H1 (cell line): ENCODE results near the gene CDRT4. TPM values are rescaled to one million over a fixed set of nuclear protein-coding genes. Genes with fewer than 3 reads are reported as not detected.

Experiments
- CTCF ChIA-PET: fragments of 300-600 bp; sonication (Branson Sonifier 250); formaldehyde crosslinking; loops from one replicate; lab custom pipeline; 2021; ENCODE audit not compliant: partially characterized antibody; lab: Charles Lee
- POLR2A ChIA-PET: fragments of 300-600 bp; sonication (Branson Sonifier 250); formaldehyde crosslinking; loops from one replicate; lab custom pipeline; 2021; ENCODE audit warnings: inconsistent platforms; ENCODE audit not compliant: partially characterized antibody; lab: Charles Lee
- DNase-seq, 2 experiments: peaks; one replicate each; pipeline versions ENCODE4 v3.0.0 to v3.0.0-alpha.2; 2010 to 2022; ENCODE audit warnings: low spot score in 2 of 2, low read depth in 1 of 2, mixed read lengths in 1 of 2
- FAIRE-seq: peaks from 2 replicates; lab custom pipeline; 2011; peaks lifted over from hg19 to GRCh38; lab: Jason Lieb, UNC
- H2AFZ ChIP-seq: 2 replicates; pipeline ENCODE4 v1.8.1; 2012; ENCODE audit warnings: low read length, inconsistent platforms
- H2AK5ac ChIP-seq: 2 replicates; pipeline ENCODE4 v1.6.1; 2013; ENCODE audit warnings: low read depth, low read length
- H2BK120ac ChIP-seq: replicated peaks from 2 replicates; pipeline ENCODE3; 2013; ENCODE audit warnings: low read depth, low read length, inconsistent platforms
- H2BK12ac ChIP-seq: 2 replicates; pipeline ENCODE4 v1.6.1; 2013; ENCODE audit warnings: low read depth, low read length
- H2BK15ac ChIP-seq: 2 replicates; pipeline ENCODE4 v1.6.1; 2013; ENCODE audit warnings: low read length
- H2BK20ac ChIP-seq: 2 replicates; pipeline ENCODE4 v1.6.1; 2013; ENCODE audit warnings: low read length
- H2BK5ac ChIP-seq: 2 replicates; pipeline ENCODE4 v1.6.1; 2013; ENCODE audit warnings: low read depth, low read length
- H3K14ac ChIP-seq: 2 replicates; pipeline ENCODE4 v1.6.1; 2013; ENCODE audit warnings: inconsistent platforms; ENCODE audit not compliant: insufficient read length
- H3K18ac ChIP-seq: 2 replicates; pipeline ENCODE4 v1.6.1; 2013; ENCODE audit warnings: low read length; ENCODE audit errors: extremely low read depth
- H3K23ac ChIP-seq: 2 replicates; pipeline ENCODE4 v1.6.1; 2013; ENCODE audit warnings: inconsistent platforms; ENCODE audit not compliant: insufficient read length
- H3K23me2 ChIP-seq: 2 replicates; pipeline ENCODE4 v1.6.1; 2013; ENCODE audit warnings: low read depth, low read length
- H3K27ac ChIP-seq: 2 replicates; pipeline ENCODE4 v1.6.1; 2011; ENCODE audit warnings: low read depth, low read length, inconsistent platforms
- H3K27me3 ChIP-seq, 4 experiments: replicated peaks in 1 of 4; 1 replicate in 1 of 4; 2 replicates in 3 of 4; pipeline versions ENCODE4 v1.6.1 to v1.8.1; 2011 to 2013; ENCODE audit warnings: low read length in 3 of 4, mild to moderate bottlenecking in 3 of 4, inconsistent platforms in 2 of 4, mixed read lengths in 2 of 4, moderate library complexity in 1 of 4; ENCODE audit not compliant: control insufficient read depth in 3 of 4, insufficient read depth in 3 of 4; ENCODE audit errors: extremely low read depth in 1 of 4
- H3K36me3 ChIP-seq, 4 experiments: 2 replicates each; pipeline versions ENCODE4 v1.6.1 to v1.8.1; 2011 to 2013; ENCODE audit warnings: mild to moderate bottlenecking in 4 of 4, low read length in 3 of 4, moderate library complexity in 2 of 4, control low read depth in 1 of 4, inconsistent platforms in 1 of 4; ENCODE audit not compliant: insufficient read depth in 4 of 4, control insufficient read depth in 2 of 4
- H3K4ac ChIP-seq: replicated peaks from 2 replicates; pipeline ENCODE3; 2013; ENCODE audit warnings: low read length, low read depth, mixed read lengths, inconsistent platforms; ENCODE audit not compliant: insufficient read length
- H3K4me1 ChIP-seq, 4 experiments: replicated peaks in 1 of 4; 1 replicate in 1 of 4; 2 replicates in 3 of 4; pipeline versions ENCODE4 v1.6.1 to v1.8.1; 2011 to 2013; ENCODE audit warnings: low read length in 3 of 4, inconsistent platforms in 2 of 4, mixed read lengths in 1 of 4; ENCODE audit not compliant: insufficient read depth in 4 of 4, control insufficient read depth in 3 of 4
- H3K4me2 ChIP-seq, 2 experiments: 2 replicates each; pipeline versions ENCODE4 v1.6.1 to v1.8.1; 2011 to 2013; ENCODE audit warnings: low read depth in 2 of 2, low read length in 2 of 2, control low read depth in 1 of 2, inconsistent platforms in 1 of 2, mild to moderate bottlenecking in 1 of 2; ENCODE audit not compliant: insufficient read depth in 1 of 2
- H3K4me3 ChIP-seq, 4 experiments: fragments of 200-600, 300-600 bp in 1 of 4; sonication (generic), shearing (Covaris generic), sonication (Bioruptor Twin) in 1 of 4; 2 replicates each; pipeline versions ENCODE4 v1.5.1 to v1.8.1; 2011 to 2016; ENCODE audit warnings: low read length in 4 of 4, low read depth in 3 of 4, control low read depth in 2 of 4, inconsistent platforms in 2 of 4, mild to moderate bottlenecking in 2 of 4, mixed read lengths in 1 of 4, moderate library complexity in 1 of 4; ENCODE audit not compliant: insufficient read depth in 2 of 4; ENCODE audit errors: extremely low read depth in 1 of 4
- H3K56ac ChIP-seq: replicated peaks from 2 replicates; pipeline ENCODE3; 2013; ENCODE audit warnings: low read depth, mild to moderate bottlenecking, mixed read lengths, low read length, inconsistent platforms; ENCODE audit not compliant: insufficient read length
- H3K79me1 ChIP-seq: 2 replicates; pipeline ENCODE4 v1.6.1; 2013; ENCODE audit warnings: low read depth, low read length, control low read depth
- H3K79me2 ChIP-seq, 2 experiments: 2 replicates each; pipeline versions ENCODE4 v1.6.1 to v1.8.1; 2012 to 2013; ENCODE audit warnings: low read length in 2 of 2, mild to moderate bottlenecking in 2 of 2, inconsistent platforms in 1 of 2; ENCODE audit not compliant: insufficient read depth in 2 of 2, control insufficient read depth in 1 of 2
- H3K9ac ChIP-seq, 4 experiments: replicated peaks in 1 of 4; 1 replicate in 1 of 4; 2 replicates in 3 of 4; pipeline versions ENCODE4 v1.6.1 to v1.8.1; 2011 to 2013; ENCODE audit warnings: low read depth in 3 of 4, low read length in 3 of 4, control low read depth in 2 of 4, mild to moderate bottlenecking in 2 of 4, moderate library complexity in 2 of 4, inconsistent platforms in 1 of 4; ENCODE audit errors: extremely low read depth in 1 of 4
- H3K9me3 ChIP-seq, 2 experiments: 2 replicates each; pipeline versions ENCODE4 v1.6.1 to v1.8.1; 2012 to 2013; ENCODE audit warnings: mild to moderate bottlenecking in 2 of 2, moderate library complexity in 2 of 2, control low read depth in 1 of 2, inconsistent platforms in 1 of 2, low read depth in 1 of 2, low read length in 1 of 2, mixed read lengths in 1 of 2; ENCODE audit not compliant: insufficient read depth in 2 of 2
- H4K20me1 ChIP-seq, 2 experiments: replicated peaks in 1 of 2; 2 replicates each; pipeline versions ENCODE3 to v1.8.1; 2011 to 2013; ENCODE audit warnings: inconsistent platforms in 2 of 2, low read length in 2 of 2, mild to moderate bottlenecking in 1 of 2; ENCODE audit not compliant: insufficient read depth in 2 of 2, control insufficient read depth in 1 of 2
- H4K5ac ChIP-seq: 2 replicates; pipeline ENCODE4 v1.6.1; 2013; ENCODE audit warnings: low read length, low read depth, mixed read lengths, inconsistent platforms; ENCODE audit not compliant: insufficient read length
- H4K8ac ChIP-seq: 2 replicates; pipeline ENCODE4 v1.8.0; 2013; ENCODE audit warnings: mild to moderate bottlenecking, moderate library complexity, low read length, inconsistent platforms; ENCODE audit not compliant: insufficient read depth; ENCODE audit errors: extremely low read depth
- H4K91ac ChIP-seq: replicated peaks from 2 replicates; pipeline ENCODE3; 2013; ENCODE audit warnings: low read length, mixed read lengths, inconsistent platforms; ENCODE audit not compliant: insufficient read length
- BRCA1 ChIP-seq: IDR thresholded peaks from 2 replicates; pipeline ENCODE4 v1.6.1; 2012; ENCODE audit warnings: low read depth, low read length, improper control_type of control experiment
- CBX8 ChIP-seq: fragments of 300-800, 300-1000 bp; sonication (generic); IDR thresholded peaks from 2 replicates; pipeline ENCODE4 v1.7.1; 2016; ENCODE audit warnings: low read depth, low read length, borderline replicate concordance
- HDAC6 ChIP-seq: IDR thresholded peaks from one replicate; pipeline ENCODE4 v1.7.1; 2012; ENCODE audit warnings: low read depth, mild to moderate bottlenecking, inconsistent platforms, low read length, moderate library complexity
- KDM1A ChIP-seq: fragments of 200-600, 300-600 bp; sonication (generic); IDR thresholded peaks from 2 replicates; pipeline ENCODE4 v1.7.1; 2016; ENCODE audit warnings: mild to moderate bottlenecking, low read length, borderline replicate concordance
- MAFK ChIP-seq: IDR thresholded peaks from 2 replicates; pipeline ENCODE4 v1.6.1; 2012; ENCODE audit warnings: low read depth, mild to moderate bottlenecking, improper control_type of control experiment, low read length
- POU5F1 ChIP-seq: IDR thresholded peaks from 2 replicates; pipeline ENCODE4 v1.6.1; 2011; ENCODE audit warnings: low read depth, mild to moderate bottlenecking, low read length, moderate library complexity
- RBBP5 ChIP-seq: IDR thresholded peaks from 2 replicates; pipeline ENCODE4 v1.7.1; 2012; ENCODE audit warnings: low read depth, mild to moderate bottlenecking, inconsistent platforms, low read length, moderate library complexity, borderline replicate concordance
- RFX5 ChIP-seq: IDR thresholded peaks from 2 replicates; pipeline ENCODE4 v1.6.1; 2011; ENCODE audit warnings: low read depth, low read length, improper control_type of control experiment, borderline replicate concordance
- RNF2 ChIP-seq: fragments of 200-900, 300-1000 bp; sonication (generic); IDR thresholded peaks from 2 replicates; pipeline ENCODE4 v1.7.1; 2016; ENCODE audit warnings: borderline replicate concordance, low read depth, mild to moderate bottlenecking, antibody characterized with exemption, low read length; ENCODE audit not compliant: poor library complexity, severe bottlenecking; ENCODE audit errors: missing control alignments
- RXRA ChIP-seq: IDR thresholded peaks from 2 replicates; pipeline ENCODE4 v1.6.1; 2011; ENCODE audit warnings: low read depth, mild to moderate bottlenecking, low read length, moderate library complexity; ENCODE audit not compliant: insufficient read depth
- SRF ChIP-seq: IDR thresholded peaks from 2 replicates; pipeline ENCODE4 v1.6.1; 2011; ENCODE audit warnings: mild to moderate bottlenecking, low read depth, low read length, moderate library complexity
- TAF1 ChIP-seq: IDR thresholded peaks from 2 replicates; pipeline ENCODE4 v1.6.1; 2011; ENCODE audit warnings: mild to moderate bottlenecking, low read depth, low read length
- TEAD4 ChIP-seq: IDR thresholded peaks from 2 replicates; pipeline ENCODE4 v1.6.1; 2012; ENCODE audit warnings: low read depth, low read length, inconsistent platforms, mixed read lengths
- WGBS, 2 experiments: shearing (Covaris generic) in 1 of 2; methylation state at CpG; one replicate each; pipeline versions ENCODE4 v1.1.6 to v1.1.7; 2013 to 2015; ENCODE audit warnings: low lambda C conversion rate in 2 of 2, mixed read lengths in 2 of 2, inconsistent platforms in 1 of 2, low coverage in 1 of 2, missing lambda C conversion rate in 1 of 2; ENCODE audit not compliant: insufficient replicate concordance in 2 of 2, insufficient coverage in 1 of 2, insufficient read length in 1 of 2; ENCODE audit errors: extremely low coverage in 1 of 2, missing lambda C conversion rate in 1 of 2; 5-methylcytosine and 5-hydroxymethylcytosine counted together
- polyA plus RNA-seq, 7 experiments: library from polyadenylated mRNA; depleted of rRNA in 3 of 7; stranded (reverse) in 5 of 7; unstranded in 2 of 7; fragments of >200 nt in 5 of 7; fragments of 200-250 nt in 2 of 7; gene quantifications; 1 replicate in 5 of 7; 2 replicates in 1 of 7; 4 replicates in 1 of 7; pipeline versions ENCODE4 v1.2.1 to v1.2.3, GENCODE V29; 2011 to 2013; ENCODE audit warnings: missing spikeins in 2 of 7, mixed read lengths in 2 of 7
- total RNA-seq: library from RNA; stranded (reverse); fragmentation: NEBNext Ultra II Directional; extraction: Animal tissue kit (Norgen Biotek cat#: 25700); gene quantifications from 2 replicates; pipeline ENCODE4 v1.2.1, GENCODE V29; 2021

The CDRT4 gene
- total and polyA plus RNA-seq, 2 of the 8 experiments (the other 6 are each of a cell fraction or from before 2014, with no cell fraction given) = 2.6 to 5.6 TPM

DNA sequence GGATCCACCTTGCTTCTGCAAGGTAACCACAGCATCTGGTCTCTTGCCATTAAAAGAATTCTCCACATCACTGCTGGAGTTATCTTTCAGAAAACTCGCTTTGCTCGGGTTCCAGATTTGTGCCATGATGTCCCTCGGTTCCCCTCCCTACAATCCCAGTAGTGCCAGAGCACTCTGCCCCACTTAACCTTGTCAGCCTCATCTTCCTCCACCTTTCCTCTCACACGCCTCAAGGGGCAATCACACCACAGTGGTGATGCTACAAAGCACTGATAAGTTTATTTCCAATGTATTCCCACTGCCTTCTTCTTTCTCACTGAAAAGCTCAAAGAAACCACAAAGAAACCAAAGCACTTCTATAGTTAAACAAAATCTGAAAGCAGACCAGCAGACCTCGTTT is 11.4 kb upstream of the CDRT4 start:
- Histone ChIP-seq H3K9ac (no peak overlapping the region), H2BK120ac (no peak overlapping the region), H3K79me2 (no peaks in the 10 kb centered on the region), H2BK5ac (no peak overlapping the region), H3K4me2 (no peak overlapping the region), H3K56ac (no peak overlapping the region), H4K8ac (no peak overlapping the region), H4K91ac (no peak overlapping the region), H3K23me2 (no peaks in the 10 kb centered on the region), H3K4ac (no peak overlapping the region), H2BK15ac (no peak overlapping the region), H3K27me3 (no peaks in the 10 kb centered on the region), H2BK20ac (no peak overlapping the region), H3K79me1 (no peaks in the 10 kb centered on the region), H3K4me1 (no peaks in the 10 kb centered on the region), H3K27ac (no peak overlapping the region), H2AK5ac (no peak overlapping the region), H3K14ac (no peak overlapping the region), H3K36me3 (peaks cover 0 to 3% (median 1%) of the 10 kb centered on the region in 4 experiments; a peak in 1 of 8 replicates), H3K4me3 (no peak overlapping the region), H2BK12ac (no peak overlapping the region), H3K23ac (no peak overlapping the region), H4K20me1 (peaks cover 0 to 2% of the 10 kb centered on the region in 2 experiments), H3K18ac (no peak overlapping the region), H3K9me3 (no peaks in the 10 kb centered on the region), H4K5ac (no peak overlapping the region), H2AFZ (no peak overlapping the region)
- CTCF ChIA-PET = interaction anchor here (1.6 to 2.1 kb wide), 2 partner anchors 11 to 215 kb away, joined by 3 to 7 read pairs; no protein-coding TSS in a partner anchor
- FAIRE-seq (no peak), DNase-seq (no peak)
- POLR2A ChIA-PET = interaction anchor here (1.1 to 1.5 kb wide), 2 partner anchors 11 to 24 kb away, joined by 3 to 5 read pairs; no protein-coding TSS in a partner anchor
- 92% methylated on average over 5 of the region's 5 CpGs; no CpG with 5 or more reads in 1 of the 2 experiments for WGBS, 2 experiments
- no peak for TF ChIP-seq RNF2
- TF ChIP-seq KDM1A = no peak
- no peak for TF ChIP-seq CBX8
- TF ChIP-seq TEAD4 = no peak
- TF ChIP-seq RXRA = no peak
- TF ChIP-seq TAF1 = no peak
- no peak for TF ChIP-seq BRCA1
- no peak for TF ChIP-seq RBBP5
- no peak for TF ChIP-seq SRF
- TF ChIP-seq HDAC6 = no peak
- TF ChIP-seq MAFK = no peak
- TF ChIP-seq RFX5 = no peak
- TF ChIP-seq POU5F1 = no peak
